KG1 (cell line): ENCODE data around the gene EVC.
"Not testable (repeated sequence)": the region's sequence is repeated elsewhere in the genome, so short reads cannot be mapped to it uniquely, and the experiment has no call there.

Source experiments
- DNase-seq: peaks from one replicate; lab custom pipeline; 2025; lab: John Stamatoyannopoulos, UW

EVC gene

DNA sequence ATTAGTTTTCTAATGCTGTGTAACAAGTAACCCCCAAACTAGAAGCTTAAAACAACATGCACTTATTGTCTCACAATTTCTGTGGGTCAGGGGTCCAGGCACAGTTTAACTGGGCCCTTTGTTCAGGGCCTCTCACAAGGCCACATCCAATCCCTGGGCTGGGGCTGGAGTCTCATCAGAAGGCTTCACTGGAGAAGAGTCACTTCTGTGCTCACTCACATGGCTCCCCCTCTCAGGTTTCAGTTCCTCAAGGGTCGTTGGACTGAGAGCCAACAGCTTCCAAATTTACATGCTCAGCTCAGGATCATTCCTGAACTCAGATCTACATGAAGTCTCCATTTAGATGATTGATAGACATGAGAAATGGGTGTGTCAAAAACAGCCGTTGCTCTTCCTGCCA, 77.1 kb downstream of the EVC start:
- no peak for DNase-seq

DNA sequence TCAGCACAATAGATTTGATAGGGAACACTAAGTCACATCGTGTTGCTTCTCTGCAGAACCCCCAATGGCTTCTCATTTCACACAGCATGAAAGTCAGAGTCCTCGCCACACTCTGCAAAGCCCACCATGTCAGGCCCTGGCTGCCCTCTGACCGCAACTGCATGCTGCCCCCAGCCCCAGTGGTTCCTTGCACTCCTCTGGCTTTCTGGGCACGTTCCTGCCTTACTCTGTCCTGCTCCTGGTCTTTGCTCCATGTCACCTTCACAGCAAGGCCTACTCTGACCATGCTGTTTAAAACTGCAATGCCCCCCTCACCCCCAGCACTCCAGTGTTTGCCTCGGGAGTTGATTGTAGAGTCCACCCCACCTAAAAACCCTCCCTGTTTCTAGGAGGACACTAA, 78.1 kb downstream of the EVC start:
- DNase-seq, result no peak

- no peak for DNase-seq
These were observed 79.5 kb downstream of the EVC start for GRCh38 chr4:5790546-5790857.

DNA sequence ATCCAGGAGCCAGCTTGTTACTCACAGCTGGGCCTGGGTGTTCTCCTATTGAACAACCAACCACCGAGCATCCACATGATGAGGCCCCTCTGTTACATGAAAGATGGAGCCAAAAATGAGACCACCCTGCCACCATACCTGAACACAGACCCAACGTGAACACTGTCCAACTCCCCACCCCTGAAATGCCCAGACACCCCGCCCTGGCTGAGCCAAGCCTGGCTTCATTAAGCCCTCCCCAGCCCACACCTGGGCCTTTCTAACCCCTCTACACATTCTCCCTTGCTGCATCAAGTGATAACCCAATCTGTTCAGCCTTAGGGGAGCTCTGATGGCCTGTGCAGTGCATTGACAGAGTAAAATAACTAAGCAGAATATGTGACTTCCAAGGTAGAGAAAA, 80.7 kb downstream of the EVC start:
- DNase-seq, result no peak

- DNase-seq, result no peak
These were observed 82.5 kb downstream of the EVC start for GRCh38 chr4:5793514-5793913.

- no peak for DNase-seq
These were observed 84.6 kb downstream of the EVC start for GRCh38 chr4:5795580-5795979.

- no peak for DNase-seq
These were observed 86.0 kb downstream of the EVC start for GRCh38 chr4:5796976-5797375.

GRCh38 chr4:5797866-5798265, 86.9 kb downstream of the EVC start:
- DNase-seq, result no peak

DNA sequence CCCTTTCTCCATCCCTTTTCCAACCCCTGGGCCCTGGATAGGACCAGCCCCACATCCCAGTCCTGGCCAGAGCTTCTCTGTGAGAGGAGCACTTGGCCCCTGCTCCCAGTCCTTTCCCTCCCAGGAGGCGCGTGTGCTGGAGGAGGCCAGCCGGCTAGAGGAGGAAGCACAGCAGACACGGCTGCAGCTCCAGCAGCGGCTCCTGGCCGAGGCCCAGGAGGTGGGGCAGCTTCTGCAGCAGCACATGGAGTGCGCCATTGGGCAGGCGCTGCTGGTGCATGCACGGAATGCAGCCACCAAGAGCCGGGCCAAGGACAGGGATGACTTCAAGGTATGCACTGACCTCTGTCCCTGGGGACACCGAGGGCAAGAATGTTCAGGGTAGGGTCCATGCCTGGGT, 87.5 kb downstream of the EVC start:
- DNase-seq, result no peak

GRCh38 chr4:5798946-5799345, 87.9 kb downstream of the EVC start:
- no peak for DNase-seq

- DNase-seq, result no peak
These were observed 88.4 kb downstream of the EVC start for GRCh38 chr4:5799406-5799805.

- no peak for DNase-seq
These were observed 89.5 kb downstream of the EVC start for GRCh38 chr4:5800496-5800895.

- DNase-seq, result no peak
These were observed 90.7 kb downstream of the EVC start for GRCh38 chr4:5801696-5802095.

GRCh38 chr4:5802565-5802964, 91.6 kb downstream of the EVC start:
- DNase-seq, result no peak

DNA sequence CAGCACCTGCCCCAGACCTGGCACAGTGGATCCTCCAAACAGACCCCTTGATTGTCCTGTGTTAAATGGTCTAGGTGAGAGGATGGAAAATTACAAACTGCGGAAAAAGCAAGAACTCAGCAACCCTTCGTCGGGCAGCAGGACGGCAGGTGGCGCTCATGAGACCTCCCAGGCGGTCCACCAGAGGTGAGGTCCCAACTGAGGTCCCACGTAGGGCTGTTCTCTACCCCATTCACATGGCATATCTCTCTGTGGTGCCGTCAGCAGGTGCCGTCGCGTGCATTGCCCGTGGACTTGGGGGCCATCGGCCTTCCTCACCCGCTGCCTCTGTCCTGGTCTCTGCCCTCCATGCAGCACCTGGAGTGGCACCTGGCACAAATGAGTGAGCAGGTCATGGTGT, 93.7 kb downstream of the EVC start:
- DNase-seq, result no peak

DNA sequence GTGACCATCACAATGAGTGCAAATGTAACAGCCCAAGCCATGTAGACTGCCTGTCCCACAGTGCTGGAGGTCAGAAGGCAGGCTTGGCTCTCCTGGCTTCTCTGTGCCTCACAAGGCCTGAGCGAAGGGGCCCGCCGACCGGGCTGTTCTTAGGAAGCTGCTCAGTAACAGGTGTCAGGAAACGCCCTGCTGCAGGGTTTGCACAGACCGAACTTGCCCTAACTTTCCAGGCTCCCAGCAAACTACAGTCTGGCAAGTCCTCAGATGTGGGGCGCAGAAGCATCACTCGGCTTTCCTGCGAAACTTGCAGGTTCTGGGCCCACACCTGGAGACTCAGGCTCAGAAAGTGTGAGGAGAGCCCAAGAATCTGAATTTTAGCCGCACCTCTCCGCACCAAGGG, 94.3 kb downstream of the EVC start:
- no peak for DNase-seq

DNA sequence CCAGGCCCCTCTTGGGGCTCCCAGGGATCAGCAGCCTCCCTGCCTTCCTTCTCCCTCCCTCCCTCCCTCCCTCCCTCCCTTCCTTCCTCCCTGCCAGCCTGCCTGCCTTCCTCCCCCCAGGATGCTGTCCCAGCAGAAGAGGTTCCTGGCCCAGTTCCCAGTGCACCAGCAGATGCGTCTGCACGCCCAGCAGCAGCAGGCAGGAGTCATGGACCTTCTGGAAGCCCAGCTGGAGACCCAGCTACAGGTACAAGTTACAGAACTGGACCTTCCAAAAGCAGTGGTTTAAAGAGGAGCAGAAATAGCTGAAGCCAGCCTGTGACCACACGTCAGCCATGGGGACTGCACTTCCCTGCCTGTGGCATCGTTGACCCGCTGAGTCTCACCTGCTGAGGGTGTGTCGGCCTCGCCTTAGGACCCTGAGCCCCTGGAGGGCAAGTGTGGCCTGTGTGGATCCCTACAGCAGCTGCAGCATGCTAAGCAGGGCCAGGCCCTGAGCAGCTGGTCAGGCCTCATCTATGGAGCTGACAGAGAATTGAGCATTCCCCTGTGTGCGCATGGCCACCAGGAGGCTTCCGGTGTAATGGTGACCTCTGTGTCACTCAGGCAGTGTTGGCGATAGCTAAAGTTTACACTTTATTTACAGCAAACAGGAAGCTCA, 97.2 kb downstream of the EVC start:
- DNase-seq, result no peak

DNA sequence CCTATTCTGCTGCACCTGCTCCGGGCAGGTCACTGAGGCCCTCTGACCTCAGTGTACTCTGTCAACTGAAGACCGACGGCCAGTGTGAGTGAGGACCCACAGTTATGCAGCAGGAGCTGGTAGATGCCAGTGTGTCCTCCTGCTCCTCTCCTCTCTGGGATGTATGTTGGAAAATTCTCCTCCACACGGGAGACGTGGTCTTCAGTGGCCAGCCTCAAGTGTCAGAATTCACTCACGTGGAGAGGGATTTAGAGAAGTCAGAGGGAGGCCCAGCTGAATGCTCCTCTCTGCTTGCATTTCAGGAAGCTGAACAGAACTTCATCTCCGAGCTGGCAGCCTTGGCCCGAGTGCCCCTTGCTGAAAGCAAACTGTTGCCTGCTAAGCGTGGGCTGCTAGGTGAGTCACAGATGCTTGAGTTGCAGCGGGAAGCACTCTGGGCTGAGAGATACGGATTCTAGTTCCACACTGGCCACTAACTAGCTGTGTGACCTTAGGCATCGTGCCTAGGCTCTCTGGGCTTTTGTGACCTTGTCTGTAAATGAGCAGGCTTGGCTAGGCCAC, 98.3 kb downstream of the EVC start:
- no peak for DNase-seq

GRCh38 chr4:5810151-5810550, 99.2 kb downstream of the EVC start:
- DNase-seq, result no peak

- no peak for DNase-seq
These were observed 99.9 kb downstream of the EVC start for GRCh38 chr4:5810770-5811430.

DNA sequence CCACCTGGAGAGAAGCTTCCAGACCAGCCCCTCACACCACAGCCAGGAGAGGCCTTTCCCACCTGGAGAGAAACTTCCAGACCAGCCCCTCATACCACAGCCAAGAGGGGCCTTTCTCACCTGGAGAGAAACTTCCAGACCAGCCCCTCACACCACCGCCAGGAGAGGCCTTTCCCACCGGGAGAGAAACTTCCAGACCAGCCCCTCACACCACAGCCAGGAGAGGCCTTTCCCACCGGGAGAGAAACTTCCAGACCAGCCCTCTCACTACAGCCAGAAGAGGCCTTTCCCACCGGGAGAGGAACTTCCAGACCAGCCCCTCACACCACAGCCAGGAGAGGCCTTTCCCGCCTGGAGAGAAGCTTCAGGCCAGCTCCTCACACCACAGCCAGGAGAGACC, 101.1 kb downstream of the EVC start:
- not testable (repeated sequence) for DNase-seq

- peak; percentile 31 for DNase-seq
These were observed 101.7 kb downstream of the EVC start for GRCh38 chr4:5812506-5813229.

DNA sequence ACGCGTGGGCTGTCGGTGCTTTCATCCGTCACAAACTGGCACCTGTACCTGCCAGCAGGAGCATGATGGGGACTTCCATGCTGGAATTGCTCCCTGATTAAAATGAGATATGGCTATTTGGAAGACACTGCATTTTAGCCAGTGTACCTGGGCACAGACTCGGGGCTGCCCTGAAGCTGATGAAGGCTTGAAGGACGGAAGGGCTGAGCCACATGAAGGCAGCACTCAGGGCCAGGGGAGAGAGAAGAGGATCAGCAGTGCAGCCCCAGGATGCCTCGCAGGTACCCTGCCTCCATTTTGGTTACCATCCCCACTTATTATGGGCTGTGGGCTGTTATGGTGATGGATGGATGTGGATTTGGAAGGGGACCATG, 102.9 kb downstream of the EVC start:
- DNase-seq, result no peak
